DND-41 (cell line): ENCODE results near the gene SFSWAP.

Experiments used
- CTCF ChIP-seq: IDR thresholded peaks from 2 replicates; pipeline ENCODE4 v1.5.1; 2012; ENCODE audit warnings: borderline replicate concordance, low read length, moderate library complexity, mild to moderate bottlenecking; ENCODE audit not compliant: poor library complexity, severe bottlenecking; ENCODE audit errors: extremely low read depth
- EZH2 ChIP-seq: IDR thresholded peaks from 3 replicates; pipeline ENCODE4 v1.6.1; 2012; ENCODE audit warnings: borderline replicate concordance, low read depth, mild to moderate bottlenecking, moderate library complexity, low read length, inconsistent platforms; ENCODE audit not compliant: severe bottlenecking

- TF ChIP-seq CTCF: no peak
- no peak for TF ChIP-seq EZH2
Measured at GRCh38 chr12:131786331-131786730, 75.4 kb downstream of the SFSWAP start.
